Measurements from ENCODE around the gene ABHD16A. TPM values are rescaled to one million over a fixed set of nuclear protein-coding genes. Genes with fewer than 3 reads are reported as not detected.

ABHD16A gene
- total RNA-seq, 1 experiment from 2014 or later = 89.9 TPM

- no peaks in the 10 kb centered on the region for H3K27me3 Mint-ChIP-seq (ENCODE audit: unreplicated experiment)
- intact Hi-C loops (cut with micrococcal nuclease; ENCODE audit: unreplicated experiment) = no loop called here
- peaks cover 48% of the 10 kb centered on the region for H3K36me3 Mint-ChIP-seq (ENCODE audit: insufficient read depth, unreplicated experiment)
- no TSS peak for BruUV-seq (replicated peaks)
- CTCF ChIA-PET = interaction anchor here (1.9 kb wide), 1 partner anchor 47 kb away, joined by 4 read pairs; the partner anchor contains the start of gene MSH5
- no peak overlapping the region for H3K27ac Mint-ChIP-seq (ENCODE audit: unreplicated experiment)
- no peaks in the 10 kb centered on the region for H3K9me3 Mint-ChIP-seq (ENCODE audit: low read depth, unreplicated experiment)
- TF ChIP-seq, protein P1, sequence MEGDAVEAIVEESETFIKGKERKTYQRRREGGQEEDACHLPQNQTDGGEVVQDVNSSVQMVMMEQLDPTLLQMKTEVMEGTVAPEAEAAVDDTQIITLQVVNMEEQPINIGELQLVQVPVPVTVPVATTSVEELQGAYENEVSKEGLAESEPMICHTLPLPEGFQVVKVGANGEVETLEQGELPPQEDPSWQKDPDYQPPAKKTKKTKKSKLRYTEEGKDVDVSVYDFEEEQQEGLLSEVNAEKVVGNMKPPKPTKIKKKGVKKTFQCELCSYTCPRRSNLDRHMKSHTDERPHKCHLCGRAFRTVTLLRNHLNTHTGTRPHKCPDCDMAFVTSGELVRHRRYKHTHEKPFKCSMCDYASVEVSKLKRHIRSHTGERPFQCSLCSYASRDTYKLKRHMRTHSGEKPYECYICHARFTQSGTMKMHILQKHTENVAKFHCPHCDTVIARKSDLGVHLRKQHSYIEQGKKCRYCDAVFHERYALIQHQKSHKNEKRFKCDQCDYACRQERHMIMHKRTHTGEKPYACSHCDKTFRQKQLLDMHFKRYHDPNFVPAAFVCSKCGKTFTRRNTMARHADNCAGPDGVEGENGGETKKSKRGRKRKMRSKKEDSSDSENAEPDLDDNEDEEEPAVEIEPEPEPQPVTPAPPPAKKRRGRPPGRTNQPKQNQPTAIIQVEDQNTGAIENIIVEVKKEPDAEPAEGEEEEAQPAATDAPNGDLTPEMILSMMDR (IDR thresholded peaks at IDR 0.05; ENCODE audit: unreplicated experiment) = no peak
- H3K4me1 Mint-ChIP-seq (ENCODE audit: low read depth, unreplicated experiment) = peaks cover 16% of the 10 kb centered on the region
- DNase-seq = no peak
- H3K4me3 Mint-ChIP-seq (ENCODE audit: low read depth, unreplicated experiment) = no peak overlapping the region
Measured at GRCh38 chr6:31692353-31692752, 10.8 kb downstream of the ABHD16A start.

DNA sequence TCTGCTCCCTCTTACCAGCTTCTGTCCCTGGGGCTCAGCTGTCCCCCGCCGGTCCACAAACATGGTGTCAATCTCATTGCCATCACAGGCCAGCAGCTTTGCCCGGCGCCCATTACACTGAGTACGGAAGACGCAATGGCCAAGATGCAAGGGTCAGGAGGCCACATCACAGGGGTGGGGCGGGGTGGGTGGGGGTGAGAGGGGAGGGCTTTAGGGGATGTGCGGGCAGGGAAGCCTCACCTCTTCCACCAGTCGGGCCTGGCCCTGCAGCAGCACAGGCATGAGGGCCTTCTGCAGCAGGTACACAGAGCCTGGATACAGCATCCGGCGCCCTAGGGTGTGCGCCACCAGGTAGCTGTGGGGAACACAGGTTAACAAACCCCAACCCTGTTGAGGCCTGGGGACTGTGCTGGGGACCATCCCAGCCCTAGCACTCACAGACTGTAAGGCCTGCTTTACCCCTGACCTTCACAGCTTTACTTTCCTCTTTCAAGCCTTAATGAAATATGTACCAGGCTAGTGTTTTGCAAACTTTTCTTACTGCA is 11.5 kb downstream of the ABHD16A start:
- Mint-ChIP-seq H3K4me1 (ENCODE audit: low read depth, unreplicated experiment) (peaks cover 16% of the 10 kb centered on the region), H3K4me3 (ENCODE audit: low read depth, unreplicated experiment) (no peak overlapping the region), H3K27me3 (ENCODE audit: unreplicated experiment) (no peaks in the 10 kb centered on the region), H3K9me3 (ENCODE audit: low read depth, unreplicated experiment) (no peaks in the 10 kb centered on the region), H3K36me3 (ENCODE audit: insufficient read depth, unreplicated experiment) (peaks cover 50% of the 10 kb centered on the region), H3K27ac (ENCODE audit: unreplicated experiment) (no peak overlapping the region)
- TF ChIP-seq, protein P1 (IDR thresholded peaks at IDR 0.05; ENCODE audit: unreplicated experiment) = no peak
- intact Hi-C loops (cut with micrococcal nuclease; ENCODE audit: unreplicated experiment) = no loop called here
- CTCF ChIA-PET = interaction anchor here (2.0 to 2.6 kb wide), 2 partner anchors 10 to 78 kb away, joined by 8 read pairs; partner anchors contain the start of gene LY6G5C
- BruUV-seq (replicated peaks) = no TSS peak
- no peak for DNase-seq

GRCh38 chr6:31691078-31691463 is 12.1 kb downstream of the ABHD16A start:
- TF ChIP-seq, protein P1 (IDR thresholded peaks at IDR 0.05; ENCODE audit: unreplicated experiment) = no peak
- no TSS peak for BruUV-seq (replicated peaks)
- CTCF ChIA-PET = interaction anchor here (0.6 to 2.6 kb wide), 6 partner anchors 10 to 249 kb away, joined by 3 to 14 read pairs (median 8); partner anchors contain the start of genes LY6G5C and MSH5

GRCh38 chr6:31690231-31691077 is 12.7 kb downstream of the ABHD16A start:
- CTCF ChIA-PET = interaction anchor here (0.6 to 2.6 kb wide), 10 partner anchors 9 to 249 kb away, joined by 3 to 14 read pairs (median 4); partner anchors contain the start of genes LY6G5C and MSH5
- H3K9me3 Mint-ChIP-seq (ENCODE audit: low read depth, unreplicated experiment) = no peaks in the 10 kb centered on the region
- intact Hi-C loops (cut with micrococcal nuclease; ENCODE audit: unreplicated experiment) = no loop called here

More at GRCh38 chr6:31691078-31691463, 12.1 kb downstream of the ABHD16A start:
- intact Hi-C loops (cut with micrococcal nuclease; ENCODE audit: unreplicated experiment) = no loop called here
- no peak for DNase-seq
- H3K4me1 Mint-ChIP-seq (ENCODE audit: low read depth, unreplicated experiment) = peaks cover 16% of the 10 kb centered on the region
- no peaks in the 10 kb centered on the region for H3K27me3 Mint-ChIP-seq (ENCODE audit: unreplicated experiment)
- no peaks in the 10 kb centered on the region for H3K9me3 Mint-ChIP-seq (ENCODE audit: low read depth, unreplicated experiment)
- H3K4me3 Mint-ChIP-seq (ENCODE audit: low read depth, unreplicated experiment) = no peak overlapping the region
- H3K36me3 Mint-ChIP-seq (ENCODE audit: insufficient read depth, unreplicated experiment) = peaks cover 51% of the 10 kb centered on the region
- H3K27ac Mint-ChIP-seq (ENCODE audit: unreplicated experiment) = no peak overlapping the region

More at GRCh38 chr6:31690231-31691077, 12.7 kb downstream of the ABHD16A start:
- H3K4me3 Mint-ChIP-seq (ENCODE audit: low read depth, unreplicated experiment) = no peak overlapping the region
- peaks cover 49% of the 10 kb centered on the region for H3K36me3 Mint-ChIP-seq (ENCODE audit: insufficient read depth, unreplicated experiment)
- DNase-seq = peak; percentile 27
- no peaks in the 10 kb centered on the region for H3K27me3 Mint-ChIP-seq (ENCODE audit: unreplicated experiment)
- TF ChIP-seq, protein P1 (IDR thresholded peaks at IDR 0.05; ENCODE audit: unreplicated experiment) = no peak
- H3K4me1 Mint-ChIP-seq (ENCODE audit: low read depth, unreplicated experiment) = peaks cover 16% of the 10 kb centered on the region
- no TSS peak for BruUV-seq (replicated peaks)
- no peak overlapping the region for H3K27ac Mint-ChIP-seq (ENCODE audit: unreplicated experiment)
